GM19043 (cell line): Measurements from ENCODE around the gene SRL.
"Not testable (repeated sequence)": the region's sequence is repeated elsewhere in the genome, so short reads cannot be mapped to it uniquely, and the experiment has no call there.

Experiments used
- ATAC-seq: cut with Tn5 transposase; IDR thresholded peaks from one replicate; pipeline ENCODE4 v1.9.1; 2021; ENCODE audit warnings: low read depth; ENCODE audit not compliant: unreplicated experiment

Gene SRL

DNA sequence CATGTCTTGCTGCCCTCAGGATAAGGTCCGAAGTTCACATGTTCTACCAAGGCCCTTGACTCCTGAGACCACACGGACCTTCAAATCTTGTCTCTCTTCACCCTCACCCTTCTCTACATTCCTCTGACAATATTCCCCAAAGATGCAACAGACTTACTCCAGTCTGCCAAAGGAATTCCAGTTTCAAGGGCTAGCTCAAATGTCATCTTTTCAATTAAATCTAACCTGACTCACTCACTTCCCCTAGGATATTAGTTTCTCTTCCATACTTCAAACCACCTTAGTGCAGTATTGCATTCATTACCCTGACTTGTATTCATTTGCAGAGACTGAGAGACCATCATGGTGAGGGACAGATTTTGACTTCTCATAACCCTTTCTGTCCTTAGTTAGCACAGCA lies 66.0 kb downstream of the SRL start:
- ATAC-seq = no peak

DNA sequence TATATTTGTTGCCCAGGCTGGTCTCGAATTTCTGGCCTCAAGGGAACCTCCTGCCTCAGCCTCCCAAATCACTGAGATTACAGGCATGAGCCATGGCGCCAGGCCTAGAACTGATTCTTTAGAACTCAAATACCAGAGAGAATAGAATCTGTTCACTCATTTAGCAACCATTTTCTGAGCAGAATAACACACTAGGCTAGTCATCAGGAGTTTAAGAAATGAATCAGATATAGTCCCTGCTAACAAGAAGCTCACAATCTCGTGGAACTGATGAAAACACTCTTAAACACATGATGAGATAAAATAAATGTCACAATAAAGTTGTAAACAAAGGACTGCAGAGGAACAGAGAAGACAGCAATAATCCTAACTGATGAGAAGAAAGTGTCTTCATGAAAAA lies 69.8 kb downstream of the SRL start:
- ATAC-seq = no peak

DNA sequence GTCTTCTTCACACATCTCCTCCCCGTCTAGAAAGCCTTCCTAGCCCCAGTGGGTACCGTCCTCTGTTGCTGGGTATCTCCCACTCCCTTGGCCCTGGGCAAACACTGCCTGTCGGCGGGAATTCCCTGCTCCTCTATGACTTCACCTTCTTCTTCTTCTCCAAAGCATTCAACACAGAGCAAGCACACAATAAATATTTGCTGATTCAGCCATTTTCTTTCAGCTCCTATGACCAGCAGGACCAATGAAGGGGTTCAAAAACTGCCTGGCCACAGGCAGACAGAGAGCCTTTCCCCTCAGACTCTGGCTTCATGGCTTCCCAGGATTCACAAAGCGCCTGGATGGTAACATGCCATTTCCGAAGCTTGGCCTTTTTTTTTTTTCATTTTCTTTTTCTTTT lies 72.5 kb downstream of the SRL start:
- no peak for ATAC-seq

DNA sequence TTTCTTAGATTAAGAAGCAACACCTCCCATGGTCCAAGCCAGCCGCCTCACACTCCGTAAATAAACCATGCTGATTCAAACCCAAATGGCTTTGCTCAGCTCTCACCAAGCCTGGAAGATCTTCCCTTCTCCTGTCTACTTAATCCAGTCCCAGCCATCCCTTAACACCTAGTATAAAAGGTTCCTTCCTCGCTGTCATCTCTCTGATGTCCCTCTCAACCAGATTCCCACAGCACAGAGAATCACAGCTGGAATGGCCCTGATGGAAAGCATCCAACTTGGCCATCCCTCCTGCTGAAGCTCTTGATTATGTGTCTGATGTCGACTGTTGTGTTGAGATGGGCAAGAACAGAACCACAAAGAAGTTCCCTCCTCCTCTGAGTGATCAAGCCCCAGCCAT lies 75.1 kb downstream of the SRL start:
- no peak for ATAC-seq

DNA sequence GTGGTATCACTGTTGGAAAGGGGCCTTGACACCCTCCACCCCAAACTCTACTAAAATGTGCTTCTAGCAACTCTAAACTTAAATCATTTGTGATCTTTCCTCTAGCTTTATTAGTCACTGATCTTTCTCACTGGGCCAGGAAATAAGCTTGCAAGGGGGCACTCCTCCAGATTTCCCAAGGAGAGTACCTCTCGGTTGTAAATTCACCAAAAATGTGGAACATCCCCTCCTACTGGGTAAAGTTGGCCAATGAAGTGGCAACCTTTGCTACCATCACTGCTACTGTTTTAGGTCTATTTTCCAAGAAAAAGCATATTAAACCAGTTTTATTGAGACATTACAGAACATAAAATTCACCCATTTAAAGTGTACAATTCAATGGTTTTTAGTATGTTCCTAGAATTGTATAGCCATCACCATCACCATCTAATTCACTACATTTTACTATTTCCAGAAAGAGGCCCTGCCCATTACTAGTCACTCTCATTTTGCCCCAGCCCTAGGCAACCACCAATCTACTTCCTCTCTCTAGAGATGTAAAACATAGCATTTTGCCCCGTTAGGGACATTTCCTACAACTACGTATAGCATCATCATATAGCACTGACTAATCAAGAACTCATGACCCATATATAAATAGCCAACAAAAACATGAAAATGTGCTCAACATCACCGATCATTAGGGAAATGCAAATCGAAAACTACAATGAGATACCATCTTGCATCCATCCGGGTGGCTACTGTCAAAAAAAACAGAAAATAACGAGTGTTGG lies 81.0 kb downstream of the SRL start:
- no peak for ATAC-seq

DNA sequence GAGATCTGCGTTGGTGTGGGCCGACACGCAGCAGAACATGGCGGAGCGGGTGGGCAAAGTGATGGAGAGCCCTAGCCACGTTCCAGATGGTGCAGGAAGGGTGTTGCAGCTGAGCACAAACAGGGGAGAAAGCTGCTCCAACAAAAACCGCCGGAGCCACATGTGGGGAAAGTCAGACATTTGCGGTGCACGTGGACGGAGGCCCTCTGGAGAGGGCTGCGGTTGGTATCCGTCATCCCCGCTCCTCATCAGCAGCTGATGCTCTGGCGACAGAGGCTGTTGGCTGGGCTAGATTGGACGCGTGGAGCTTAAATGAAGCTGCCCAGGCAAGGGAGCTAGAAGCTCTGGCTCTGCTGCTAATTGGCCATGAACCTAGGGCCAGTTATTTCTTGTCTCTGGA lies 82.2 kb downstream of the SRL start:
- no peak for ATAC-seq

DNA sequence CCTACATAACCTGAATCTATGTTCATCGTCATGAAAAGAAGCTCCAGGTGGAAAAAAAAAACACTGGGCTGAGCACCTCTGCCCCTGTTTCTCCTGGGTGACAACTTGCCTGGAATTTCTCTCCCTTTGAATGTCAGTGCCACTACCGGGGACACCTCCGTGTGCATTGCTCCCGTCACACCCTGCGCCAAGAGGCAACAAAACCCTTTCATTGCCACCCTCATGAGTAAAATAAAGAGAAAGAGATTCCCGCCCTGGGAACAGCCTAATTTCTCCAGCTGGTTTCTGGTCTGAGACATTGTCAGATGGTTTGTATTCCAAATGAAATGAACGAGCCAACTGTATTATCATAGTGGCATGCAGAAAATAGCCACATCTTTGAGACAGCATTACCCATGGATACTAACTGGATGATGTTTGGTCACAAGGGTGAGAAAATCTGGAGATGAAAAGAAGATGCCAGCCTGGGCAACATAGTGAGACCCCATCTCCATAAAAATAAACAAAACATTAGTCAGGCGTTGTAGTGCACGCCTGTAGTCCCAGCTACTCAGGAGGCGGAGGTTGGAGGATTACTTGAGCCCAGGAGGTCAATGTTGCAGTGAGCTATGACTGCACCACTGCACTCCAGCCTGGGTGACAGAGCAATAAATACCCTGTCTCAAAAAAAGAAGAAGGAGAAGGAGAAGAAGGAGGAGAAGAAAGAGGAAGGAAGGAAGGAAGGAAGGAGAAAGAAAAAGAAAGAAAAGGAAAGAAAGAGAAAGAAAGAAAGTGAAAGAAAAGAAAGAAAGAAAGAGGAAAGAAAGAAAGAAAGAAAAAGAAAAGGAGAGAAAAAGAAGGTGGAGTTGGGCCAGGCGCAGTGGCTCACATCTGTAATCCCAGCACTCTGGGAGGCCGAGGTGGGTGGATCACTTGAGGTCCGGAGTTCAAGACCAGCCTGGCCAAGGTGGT lies 83.5 kb downstream of the SRL start:
- ATAC-seq = no peak

DNA sequence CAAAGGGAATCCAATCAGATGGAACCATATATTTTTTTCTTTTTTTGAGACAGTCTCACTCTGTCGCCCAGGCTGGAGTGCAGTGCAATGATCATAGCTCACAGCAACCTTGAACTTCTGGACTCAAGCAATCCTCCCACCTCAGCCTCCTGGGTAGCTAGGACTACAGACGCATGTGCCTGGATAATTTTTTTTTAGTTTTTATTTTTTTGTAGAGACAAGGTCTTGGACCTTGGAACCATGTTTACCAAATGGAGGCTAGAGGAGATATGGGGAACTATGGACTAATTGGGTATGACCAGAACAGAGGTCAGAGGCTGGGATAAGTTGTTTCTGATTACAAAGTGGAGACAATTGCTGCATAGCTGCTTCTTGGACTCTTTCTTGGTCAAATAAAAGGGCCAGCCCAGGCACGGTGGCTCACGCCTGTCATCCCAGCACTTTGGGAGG lies 84.5 kb downstream of the SRL start:
- ATAC-seq = no peak

DNA sequence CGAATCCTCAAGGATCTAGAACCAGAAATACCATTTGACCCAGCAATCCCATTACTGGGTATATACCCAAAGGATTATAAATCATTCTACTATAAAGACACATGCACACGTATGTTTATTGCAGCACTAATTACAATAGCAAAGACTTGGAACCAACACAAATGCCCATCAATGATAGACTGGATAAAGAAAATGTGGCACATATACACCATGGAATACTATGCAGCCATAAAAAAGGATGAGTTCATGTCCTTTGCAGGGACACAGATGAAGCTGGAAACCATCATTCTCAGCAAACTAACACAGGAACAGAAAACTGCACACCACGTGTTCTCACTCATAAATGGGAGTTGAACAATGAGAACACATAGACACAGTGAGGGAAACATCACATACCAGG lies 85.4 kb downstream of the SRL start:
- not testable (repeated sequence) for ATAC-seq

DNA sequence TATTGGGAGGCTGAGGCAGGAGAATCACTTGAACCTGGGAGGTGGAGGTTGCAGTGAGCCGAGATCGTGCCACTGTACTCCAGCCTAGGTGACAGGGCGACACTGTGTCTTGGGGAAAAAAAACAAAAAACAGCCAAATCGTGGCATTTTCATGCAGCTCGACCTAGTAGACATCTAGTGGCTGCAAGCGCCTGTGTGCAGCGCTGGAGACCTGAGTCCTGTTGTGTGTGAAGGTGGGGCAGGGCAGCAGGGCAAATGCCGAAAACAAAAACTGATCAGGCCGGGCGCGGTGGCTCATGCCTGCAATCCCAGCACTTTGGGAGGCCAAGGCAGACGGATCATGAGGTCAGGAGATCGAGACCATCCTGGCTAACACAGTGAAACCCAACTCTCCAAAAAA lies 88.5 kb downstream of the SRL start:
- not testable (repeated sequence) for ATAC-seq

DNA sequence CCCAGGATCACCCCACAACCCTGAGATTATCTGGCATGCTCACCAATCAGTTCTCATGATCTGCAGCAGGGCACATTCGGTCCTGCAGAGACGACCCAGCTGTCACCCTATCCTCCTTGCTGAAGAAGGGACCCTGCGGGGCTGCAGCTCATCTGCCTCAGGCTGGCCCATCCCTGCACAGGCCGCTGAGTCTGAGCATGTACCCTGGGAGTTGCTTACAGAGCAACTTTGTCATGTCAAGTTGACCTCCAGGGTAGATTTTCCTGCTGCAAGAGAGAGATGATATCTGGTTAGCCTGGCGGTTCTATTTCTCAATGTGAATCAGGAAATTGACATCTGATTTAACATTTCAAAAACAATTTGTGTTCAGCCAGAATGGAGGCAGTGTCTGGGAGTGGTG lies 89.6 kb downstream of the SRL start:
- no peak for ATAC-seq

DNA sequence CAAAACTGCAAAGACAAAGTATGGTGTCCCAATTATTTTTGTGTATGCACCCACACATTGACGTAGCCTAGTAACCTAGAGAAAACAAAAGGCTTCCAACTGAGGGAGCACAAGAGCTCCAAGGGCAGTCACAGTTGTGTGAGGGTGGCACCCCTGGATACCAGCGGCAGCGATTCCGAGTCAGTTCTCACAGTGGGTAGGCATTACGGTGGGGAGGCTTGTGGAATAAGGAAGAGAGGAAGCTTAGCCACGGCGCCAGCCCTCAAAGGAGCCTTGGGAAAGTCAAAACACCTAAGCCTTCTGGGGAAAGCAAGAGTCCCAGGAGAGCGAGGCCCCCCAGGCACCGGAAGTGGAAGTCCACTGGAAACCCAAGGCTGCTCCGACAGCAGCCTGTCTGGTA lies 94.6 kb downstream of the SRL start:
- ATAC-seq = no peak

DNA sequence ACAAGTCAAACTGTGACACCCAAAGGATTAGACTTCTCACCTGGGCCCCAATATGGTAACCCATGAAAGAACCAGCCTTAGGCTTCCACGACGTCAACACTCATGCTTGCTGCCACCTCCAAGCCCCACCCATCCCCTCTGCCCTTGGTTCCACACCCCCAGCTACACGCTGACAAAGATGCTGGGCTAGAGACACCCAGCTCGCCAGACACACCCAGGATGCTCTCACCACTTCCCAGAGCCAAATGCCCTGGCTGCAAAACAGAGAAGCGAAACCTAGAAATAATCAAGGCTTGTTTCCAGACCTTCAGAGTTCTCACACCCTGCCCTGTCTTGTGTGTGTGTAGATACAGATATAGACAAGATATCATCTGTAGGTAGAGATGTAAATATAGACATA lies 99.6 kb downstream of the SRL start:
- no peak for ATAC-seq

DNA sequence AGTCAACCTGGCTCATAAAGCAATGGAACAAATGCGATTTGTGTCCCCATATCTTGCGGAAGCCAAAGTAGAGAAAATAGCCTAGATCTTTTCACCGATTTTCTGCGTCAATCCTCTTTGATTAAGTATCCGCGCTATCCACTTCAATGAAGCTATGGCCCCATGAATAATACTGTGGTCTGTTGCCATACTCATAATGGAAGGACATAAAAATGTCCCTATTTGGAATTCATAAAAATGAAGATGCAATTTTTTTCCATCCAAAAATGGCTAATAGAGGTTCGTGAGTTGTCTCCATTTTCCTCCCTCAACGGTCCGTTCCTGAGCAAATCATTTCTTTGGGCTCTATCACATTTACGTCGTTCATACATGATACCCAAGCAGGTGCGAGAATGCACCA lies 100.3 kb downstream of the SRL start:
- no peak for ATAC-seq

DNA sequence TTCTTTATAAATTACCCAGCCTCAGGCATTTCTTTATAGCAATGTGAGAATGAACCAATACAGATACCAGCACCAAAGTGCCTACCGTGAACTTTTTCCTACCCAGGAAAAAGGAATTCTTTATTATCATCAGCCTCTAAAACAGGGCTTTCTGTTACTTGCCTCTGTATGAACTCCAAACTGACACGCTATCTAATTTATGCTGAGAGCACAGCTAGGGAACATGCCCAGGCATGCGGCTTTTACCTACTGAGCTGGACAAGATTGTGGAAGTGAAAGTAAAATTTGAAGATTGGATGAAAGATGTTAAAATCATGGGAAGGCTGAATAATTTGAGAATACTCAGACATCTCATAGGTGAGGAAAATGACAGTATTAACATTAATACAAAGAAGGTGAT lies 101.2 kb downstream of the SRL start:
- no peak for ATAC-seq

DNA sequence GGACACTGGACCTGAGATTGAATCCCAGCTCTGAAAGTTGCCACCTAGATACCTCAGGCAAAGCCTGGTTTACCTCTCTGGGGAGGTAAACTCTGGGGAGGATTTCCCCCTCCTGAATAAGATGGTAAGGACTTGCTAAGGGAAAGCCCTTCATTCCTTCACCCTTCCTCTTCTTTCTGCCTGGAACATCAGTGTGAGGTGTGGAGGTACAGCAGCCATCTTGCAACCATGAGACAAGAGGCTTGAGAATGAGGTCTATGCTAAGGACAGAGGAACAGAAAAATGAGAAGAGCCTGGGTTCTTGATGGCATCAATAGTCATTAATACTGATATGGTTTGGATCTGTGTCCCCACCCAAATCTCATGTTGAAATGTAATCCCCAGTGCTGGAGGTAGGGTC lies 101.9 kb downstream of the SRL start:
- no peak for ATAC-seq
